ENCODE data around the gene MYO1B.

MYO1B gene

DNA sequence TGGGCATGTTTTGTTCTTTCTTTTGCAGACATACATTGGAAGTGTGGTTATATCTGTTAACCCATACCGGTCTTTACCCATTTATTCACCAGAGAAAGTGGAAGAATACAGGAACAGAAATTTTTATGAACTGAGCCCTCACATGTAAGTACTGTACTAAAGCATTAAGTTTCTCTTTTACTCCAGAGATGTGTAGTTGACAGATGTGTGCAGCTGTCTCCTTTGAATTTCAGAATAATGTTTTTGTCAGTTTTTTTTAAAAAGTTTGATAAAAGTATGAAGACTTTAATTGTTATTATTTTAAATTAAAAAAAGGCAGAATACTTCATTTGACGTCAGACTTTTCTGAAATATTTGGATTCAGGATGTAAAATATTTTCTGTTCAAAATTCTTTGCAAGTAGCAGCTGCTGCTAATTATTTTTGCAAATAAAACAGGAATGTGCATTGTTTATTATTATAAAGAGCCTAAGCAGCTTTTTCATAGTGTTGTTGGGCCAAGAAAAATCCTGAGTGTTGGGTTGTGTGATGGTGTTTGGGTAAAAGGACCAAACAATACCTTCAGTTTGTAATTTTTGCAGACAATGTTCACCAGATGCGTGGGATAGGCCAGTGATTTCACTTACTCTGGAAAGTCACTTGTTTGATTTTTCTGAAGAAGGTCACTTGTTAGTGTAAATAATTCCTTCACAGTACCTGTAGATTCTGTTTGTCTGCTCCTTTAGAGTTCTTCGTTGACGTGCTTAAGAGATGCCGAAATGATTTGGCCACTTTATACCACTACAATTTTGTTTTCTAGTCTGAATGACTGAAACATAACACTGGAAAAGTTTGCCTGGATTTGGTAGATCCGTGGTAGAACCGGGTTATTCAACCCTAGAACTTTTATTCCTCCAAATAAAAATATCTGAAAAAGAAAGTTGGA lies 51.1 kb downstream of the MYO1B start:
- no peak for TF ChIP-seq ZFX (IDR thresholded peaks at IDR 0.05; ENCODE audit: borderline replicate concordance)
- TF ChIP-seq, protein P1, sequence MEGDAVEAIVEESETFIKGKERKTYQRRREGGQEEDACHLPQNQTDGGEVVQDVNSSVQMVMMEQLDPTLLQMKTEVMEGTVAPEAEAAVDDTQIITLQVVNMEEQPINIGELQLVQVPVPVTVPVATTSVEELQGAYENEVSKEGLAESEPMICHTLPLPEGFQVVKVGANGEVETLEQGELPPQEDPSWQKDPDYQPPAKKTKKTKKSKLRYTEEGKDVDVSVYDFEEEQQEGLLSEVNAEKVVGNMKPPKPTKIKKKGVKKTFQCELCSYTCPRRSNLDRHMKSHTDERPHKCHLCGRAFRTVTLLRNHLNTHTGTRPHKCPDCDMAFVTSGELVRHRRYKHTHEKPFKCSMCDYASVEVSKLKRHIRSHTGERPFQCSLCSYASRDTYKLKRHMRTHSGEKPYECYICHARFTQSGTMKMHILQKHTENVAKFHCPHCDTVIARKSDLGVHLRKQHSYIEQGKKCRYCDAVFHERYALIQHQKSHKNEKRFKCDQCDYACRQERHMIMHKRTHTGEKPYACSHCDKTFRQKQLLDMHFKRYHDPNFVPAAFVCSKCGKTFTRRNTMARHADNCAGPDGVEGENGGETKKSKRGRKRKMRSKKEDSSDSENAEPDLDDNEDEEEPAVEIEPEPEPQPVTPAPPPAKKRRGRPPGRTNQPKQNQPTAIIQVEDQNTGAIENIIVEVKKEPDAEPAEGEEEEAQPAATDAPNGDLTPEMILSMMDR (IDR thresholded peaks at IDR 0.05), result no peak
- no peak overlapping the region for H3K27ac ChIP-seq

DNA sequence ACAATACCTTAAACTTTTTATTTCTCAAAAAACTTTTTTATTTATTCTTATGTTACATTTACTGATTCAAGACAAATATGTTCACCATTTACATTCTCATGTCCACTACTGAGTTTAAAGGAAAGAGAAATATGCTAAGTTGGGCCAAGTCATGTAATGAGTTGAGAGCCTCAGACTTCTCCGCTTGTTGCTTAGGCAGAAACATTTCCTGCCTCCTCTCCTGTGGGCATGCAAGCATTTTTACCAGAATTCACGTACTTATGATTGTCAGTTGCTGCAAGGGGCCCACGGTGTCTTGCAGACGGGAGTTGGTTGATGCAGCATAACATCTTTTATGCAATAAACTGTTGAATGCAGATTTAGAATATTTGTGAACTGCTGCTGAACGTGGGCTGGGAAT lies 51.8 kb downstream of the MYO1B start:
- no peak overlapping the region for H3K27ac ChIP-seq
- TF ChIP-seq, protein P1 (IDR thresholded peaks at IDR 0.05), result no peak
- no peak for TF ChIP-seq ZFX (IDR thresholded peaks at IDR 0.05; ENCODE audit: borderline replicate concordance)

DNA sequence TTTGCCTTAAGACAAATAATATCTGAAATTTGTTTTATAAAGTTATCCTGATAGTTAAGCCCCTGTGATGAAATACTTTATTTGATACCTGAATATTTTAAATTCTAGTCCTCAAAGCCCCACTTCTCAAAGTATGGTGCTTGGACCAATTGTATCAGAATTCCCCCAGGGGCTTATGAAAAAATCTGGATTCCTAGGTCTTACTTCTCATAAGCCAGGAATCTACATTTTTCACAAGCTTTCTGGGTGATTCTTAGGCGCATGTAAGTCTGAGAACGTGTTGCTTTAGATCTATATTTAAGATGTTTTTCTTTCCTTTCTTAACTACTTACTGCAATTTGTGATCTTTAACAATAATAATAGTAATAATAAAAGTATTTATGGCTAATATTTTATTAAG lies 53.1 kb downstream of the MYO1B start:
- TF ChIP-seq ZFX (IDR thresholded peaks at IDR 0.05; ENCODE audit: borderline replicate concordance), result no peak
- TF ChIP-seq, protein P1 (IDR thresholded peaks at IDR 0.05), result no peak
- H3K27ac ChIP-seq, result no peak overlapping the region

DNA sequence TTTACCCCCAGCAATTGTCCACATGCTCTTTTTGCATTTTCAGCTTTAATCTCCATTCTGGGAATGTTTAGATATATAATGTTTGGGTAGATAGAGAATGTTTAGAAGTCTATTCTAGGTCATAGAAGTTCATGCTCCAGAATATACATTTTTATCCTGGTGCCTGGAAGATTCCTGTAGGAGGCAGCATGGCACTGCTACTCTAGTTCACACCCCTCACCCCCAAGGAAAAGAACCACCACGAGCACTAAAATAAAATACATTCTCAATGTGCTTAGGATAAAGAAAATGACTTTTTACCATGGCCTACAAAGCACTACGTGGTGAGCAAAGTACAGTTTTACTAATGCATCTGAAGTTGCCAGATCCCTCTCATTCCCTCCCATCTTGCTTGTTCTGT lies 53.8 kb downstream of the MYO1B start:
- TF ChIP-seq, protein P1 (IDR thresholded peaks at IDR 0.05), result peak; percentile 42
- no peak for TF ChIP-seq ZFX (IDR thresholded peaks at IDR 0.05; ENCODE audit: borderline replicate concordance)
- no peak overlapping the region for H3K27ac ChIP-seq

DNA sequence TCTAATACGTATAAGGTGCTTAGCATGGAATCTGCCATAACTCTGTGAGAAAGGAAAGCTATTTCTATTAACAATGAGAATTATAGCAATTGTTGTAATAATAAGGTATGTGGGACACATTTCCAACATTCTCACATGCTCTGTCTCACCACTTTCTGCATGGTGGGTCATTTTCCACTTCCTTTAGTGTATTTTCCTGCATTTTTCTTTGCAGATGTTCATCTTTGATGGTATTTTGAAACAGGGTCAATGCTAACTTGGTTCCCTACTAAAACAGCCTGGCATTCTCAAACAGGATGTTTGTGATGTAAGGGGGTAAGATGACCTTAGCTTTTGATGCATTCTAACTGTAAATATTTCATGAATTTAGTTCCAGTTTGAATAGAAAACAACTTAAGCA lies 54.7 kb downstream of the MYO1B start:
- no peak overlapping the region for H3K27ac ChIP-seq
- TF ChIP-seq ZFX (IDR thresholded peaks at IDR 0.05; ENCODE audit: borderline replicate concordance), result no peak
- TF ChIP-seq, protein P1 (IDR thresholded peaks at IDR 0.05), result no peak

DNA sequence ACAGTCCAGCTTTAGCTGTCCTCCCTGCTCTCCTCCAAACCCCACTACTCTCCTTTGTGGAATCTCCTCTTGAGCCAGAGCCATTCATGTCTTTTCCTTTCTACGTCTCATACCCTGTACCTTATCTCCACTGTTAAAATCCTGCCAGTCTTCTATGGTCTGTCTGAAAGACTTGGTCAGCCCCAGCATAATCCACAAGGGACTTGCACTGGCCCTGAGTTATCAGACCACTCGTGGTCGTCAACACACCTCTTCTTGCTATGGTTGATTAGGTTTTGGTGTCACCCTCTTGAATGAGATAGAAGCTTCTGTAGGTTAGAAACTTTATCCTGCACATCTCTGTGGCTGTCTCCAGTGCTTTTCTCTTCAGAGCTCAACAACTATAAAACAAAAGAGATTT lies 56.8 kb downstream of the MYO1B start:
- TF ChIP-seq, protein P1 (IDR thresholded peaks at IDR 0.05), result no peak
- no peak for TF ChIP-seq ZFX (IDR thresholded peaks at IDR 0.05; ENCODE audit: borderline replicate concordance)
- H3K27ac ChIP-seq, result no peak overlapping the region

DNA sequence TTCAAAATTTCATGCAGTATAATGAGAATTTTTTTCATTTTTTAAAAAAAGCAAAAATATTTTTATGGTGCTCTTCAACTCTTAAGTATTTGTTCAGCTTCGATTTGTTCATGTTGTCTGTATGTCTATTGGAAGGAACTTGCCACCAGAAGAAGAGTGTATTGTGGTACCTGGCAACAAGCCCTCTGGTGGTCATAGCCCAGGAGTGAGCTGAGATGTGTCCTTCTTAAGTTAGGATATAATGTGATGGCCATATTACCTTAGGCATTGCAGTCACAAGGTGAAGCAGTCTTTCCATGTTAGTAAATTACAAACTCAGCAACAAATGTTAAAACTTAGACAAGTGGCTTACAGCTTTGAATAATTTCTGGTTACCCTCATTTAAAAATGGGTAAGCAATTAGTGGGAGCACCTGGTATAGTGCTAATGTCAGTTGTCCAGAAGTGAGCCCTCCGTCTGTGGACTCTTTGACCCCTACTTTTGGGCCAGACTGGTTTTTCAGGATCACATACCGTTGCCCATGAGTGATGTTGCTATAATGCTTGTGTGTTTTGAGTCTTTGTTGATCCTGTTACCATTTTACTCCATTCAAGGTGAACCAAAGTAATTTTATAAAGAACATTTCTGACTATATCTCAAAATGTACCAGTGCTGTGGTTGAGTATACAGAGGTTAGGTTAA lies 57.4 kb downstream of the MYO1B start:
- TF ChIP-seq ZFX (IDR thresholded peaks at IDR 0.05; ENCODE audit: borderline replicate concordance), result no peak
- TF ChIP-seq, protein P1 (IDR thresholded peaks at IDR 0.05), result peak; percentile 20; the same call in 1 of the 2 replicates
- H3K27ac ChIP-seq, result peak overlapping the region; percentile 48; the same call in 1 of the 2 replicates

Data from 22Rv1 (cell line).